Mammary epithelial cell (primary cell): ENCODE results near the gene TUBA4A.

Experiments used
- EZH2 ChIP-seq: IDR thresholded peaks from 2 replicates; pipeline ENCODE4 v1.6.1; 2012; ENCODE audit warnings: low read length, inconsistent platforms, borderline replicate concordance
- TF ChIP-seq, protein P1 (sequence below), 2 donors: IDR thresholded peaks in 1 of 2; conservative IDR thresholded peaks in 1 of 2; 2 replicates each; pipeline ENCODE4 v1.5.1; 2011 to 2012; ENCODE audit warnings: inconsistent platforms in 2 of 2, low read length in 2 of 2, mild to moderate bottlenecking in 2 of 2, control low read depth in 1 of 2, low read depth in 1 of 2; ENCODE audit not compliant: insufficient read depth in 1 of 2; ENCODE audit errors: extremely low read depth in 1 of 2

DNA sequence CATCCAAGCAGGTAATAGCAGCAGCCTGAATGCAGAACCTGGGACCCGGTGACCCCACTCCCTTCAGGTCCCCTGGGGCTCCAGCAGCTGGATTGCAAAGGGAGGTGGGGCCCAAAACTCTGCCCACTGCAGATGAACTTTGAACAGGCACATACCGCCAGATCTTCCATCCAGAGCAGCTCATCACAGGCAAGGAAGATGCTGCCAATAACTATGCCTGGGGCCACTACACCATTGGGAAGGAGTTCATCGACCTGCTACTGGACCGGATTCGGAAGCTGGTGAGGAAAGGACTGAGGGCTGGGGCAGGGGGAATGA, 16.3 kb upstream of the TUBA4A start:
- TF ChIP-seq, protein P1, sequence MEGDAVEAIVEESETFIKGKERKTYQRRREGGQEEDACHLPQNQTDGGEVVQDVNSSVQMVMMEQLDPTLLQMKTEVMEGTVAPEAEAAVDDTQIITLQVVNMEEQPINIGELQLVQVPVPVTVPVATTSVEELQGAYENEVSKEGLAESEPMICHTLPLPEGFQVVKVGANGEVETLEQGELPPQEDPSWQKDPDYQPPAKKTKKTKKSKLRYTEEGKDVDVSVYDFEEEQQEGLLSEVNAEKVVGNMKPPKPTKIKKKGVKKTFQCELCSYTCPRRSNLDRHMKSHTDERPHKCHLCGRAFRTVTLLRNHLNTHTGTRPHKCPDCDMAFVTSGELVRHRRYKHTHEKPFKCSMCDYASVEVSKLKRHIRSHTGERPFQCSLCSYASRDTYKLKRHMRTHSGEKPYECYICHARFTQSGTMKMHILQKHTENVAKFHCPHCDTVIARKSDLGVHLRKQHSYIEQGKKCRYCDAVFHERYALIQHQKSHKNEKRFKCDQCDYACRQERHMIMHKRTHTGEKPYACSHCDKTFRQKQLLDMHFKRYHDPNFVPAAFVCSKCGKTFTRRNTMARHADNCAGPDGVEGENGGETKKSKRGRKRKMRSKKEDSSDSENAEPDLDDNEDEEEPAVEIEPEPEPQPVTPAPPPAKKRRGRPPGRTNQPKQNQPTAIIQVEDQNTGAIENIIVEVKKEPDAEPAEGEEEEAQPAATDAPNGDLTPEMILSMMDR (conservative IDR thresholded peaks at IDR 0.05 in 1 of 2, IDR thresholded peaks at IDR 0.05 in 1 of 2; ENCODE audit: extremely low read depth in 1 of 2, insufficient read depth in 1 of 2, low read depth in 1 of 2, low read length in 2 of 2) = no peak
- no peak for TF ChIP-seq EZH2
